NOMO-1 treated with dmso at 0.1 percent for 144 hours (cell line): ENCODE data around the gene TECTA.

Experiments used
- DNase-seq: peaks from one replicate; lab custom pipeline; 2025; ENCODE audit not compliant: unreplicated experiment; lab: John Stamatoyannopoulos, UW

TECTA gene, protein sequence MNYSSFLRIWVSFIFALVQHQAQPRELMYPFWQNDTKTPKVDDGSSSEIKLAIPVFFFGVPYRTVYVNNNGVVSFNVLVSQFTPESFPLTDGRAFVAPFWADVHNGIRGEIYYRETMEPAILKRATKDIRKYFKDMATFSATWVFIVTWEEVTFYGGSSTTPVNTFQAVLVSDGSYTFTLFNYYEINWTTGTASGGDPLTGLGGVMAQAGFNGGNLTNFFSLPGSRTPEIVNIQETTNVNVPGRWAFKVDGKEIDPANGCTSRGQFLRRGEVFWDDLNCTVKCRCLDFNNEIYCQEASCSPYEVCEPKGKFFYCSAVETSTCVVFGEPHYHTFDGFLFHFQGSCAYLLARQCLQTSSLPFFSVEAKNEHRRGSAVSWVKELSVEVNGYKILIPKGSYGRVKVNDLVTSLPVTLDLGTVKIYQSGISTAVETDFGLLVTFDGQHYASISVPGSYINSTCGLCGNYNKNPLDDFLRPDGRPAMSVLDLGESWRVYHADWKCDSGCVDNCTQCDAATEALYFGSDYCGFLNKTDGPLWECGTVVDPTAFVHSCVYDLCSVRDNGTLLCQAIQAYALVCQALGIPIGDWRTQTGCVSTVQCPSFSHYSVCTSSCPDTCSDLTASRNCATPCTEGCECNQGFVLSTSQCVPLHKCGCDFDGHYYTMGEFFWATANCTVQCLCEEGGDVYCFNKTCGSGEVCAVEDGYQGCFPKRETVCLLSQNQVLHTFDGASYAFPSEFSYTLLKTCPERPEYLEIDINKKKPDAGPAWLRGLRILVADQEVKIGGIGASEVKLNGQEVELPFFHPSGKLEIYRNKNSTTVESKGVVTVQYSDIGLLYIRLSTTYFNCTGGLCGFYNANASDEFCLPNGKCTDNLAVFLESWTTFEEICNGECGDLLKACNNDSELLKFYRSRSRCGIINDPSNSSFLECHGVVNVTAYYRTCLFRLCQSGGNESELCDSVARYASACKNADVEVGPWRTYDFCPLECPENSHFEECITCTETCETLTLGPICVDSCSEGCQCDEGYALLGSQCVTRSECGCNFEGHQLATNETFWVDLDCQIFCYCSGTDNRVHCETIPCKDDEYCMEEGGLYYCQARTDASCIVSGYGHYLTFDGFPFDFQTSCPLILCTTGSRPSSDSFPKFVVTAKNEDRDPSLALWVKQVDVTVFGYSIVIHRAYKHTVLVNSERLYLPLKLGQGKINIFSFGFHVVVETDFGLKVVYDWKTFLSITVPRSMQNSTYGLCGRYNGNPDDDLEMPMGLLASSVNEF (N-terminal part only)

GRCh38 chr11:121100943-121101342 lies at the start of gene TECTA:
TECTA (plus strand) TSS chr11:121101243; CDS start chr11:121102666, 1,423 bp downstream.
- DNase-seq = no peak

GRCh38 chr11:121053244-121053643 lies 47.8 kb upstream of the TECTA start:
- DNase-seq = no peak

- no peak for DNase-seq
These were observed 46.8 kb upstream of the TECTA start for GRCh38 chr11:121054266-121054665.

- no peak for DNase-seq
These were observed 46.0 kb upstream of the TECTA start for GRCh38 chr11:121055076-121055475.

DNA sequence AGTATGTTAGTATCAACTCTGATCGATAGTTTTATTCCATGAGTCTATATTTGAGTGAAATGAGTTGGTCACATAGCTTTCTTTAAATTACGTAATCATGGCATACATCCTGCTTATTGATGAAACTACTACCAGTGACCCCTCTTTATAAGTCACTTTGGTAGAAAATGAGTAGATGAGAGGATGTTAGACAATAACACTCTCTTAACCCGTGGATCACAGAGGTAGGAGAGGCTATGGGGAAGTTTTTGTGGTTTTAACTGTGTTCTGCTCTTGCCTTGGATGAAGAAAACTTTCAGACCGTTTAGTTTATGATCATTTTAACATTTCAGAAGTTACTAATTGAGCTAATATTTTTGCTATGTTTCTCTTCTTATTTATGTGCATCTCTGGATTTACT lies 43.1 kb upstream of the TECTA start:
- DNase-seq = no peak

DNA sequence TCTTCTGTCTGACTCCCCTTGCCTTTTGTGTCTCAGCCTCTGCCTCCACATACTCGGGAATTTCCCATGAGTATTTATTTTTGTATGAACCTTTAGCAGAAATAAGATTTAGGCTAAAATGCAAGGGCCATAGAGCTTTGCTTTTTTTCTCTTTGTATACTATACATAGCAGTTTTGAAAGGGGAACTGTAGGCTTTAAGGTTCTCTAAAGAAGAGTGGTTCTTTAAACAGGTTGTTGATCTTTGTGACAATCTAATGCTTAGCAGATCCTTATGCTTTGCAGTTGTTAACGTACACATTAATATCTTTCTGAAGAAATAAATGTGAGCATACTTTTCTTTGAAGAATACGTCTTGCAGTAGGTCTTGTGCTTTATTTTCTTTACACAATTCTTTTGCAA lies 42.1 kb upstream of the TECTA start:
- no peak for DNase-seq

DNA sequence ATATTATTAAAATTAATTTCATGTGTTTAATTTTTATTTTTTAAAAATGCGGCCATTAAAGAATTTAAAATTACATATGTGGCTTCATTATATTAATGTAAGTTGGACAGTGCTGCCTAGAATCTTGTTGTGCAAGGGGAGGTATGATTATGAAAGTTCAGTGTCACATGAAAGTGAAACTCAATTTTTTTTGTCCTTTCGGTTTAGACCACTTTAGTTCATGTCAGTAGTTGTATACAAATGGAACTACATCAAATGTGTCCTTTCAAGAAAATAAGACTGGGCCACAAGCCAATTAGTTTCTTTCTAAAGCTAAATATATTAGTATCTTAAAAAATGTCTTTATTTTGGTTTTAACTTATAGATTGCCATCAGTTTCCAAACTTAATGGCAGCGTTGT lies 41.4 kb upstream of the TECTA start:
- peak; percentile 67 for DNase-seq

DNA sequence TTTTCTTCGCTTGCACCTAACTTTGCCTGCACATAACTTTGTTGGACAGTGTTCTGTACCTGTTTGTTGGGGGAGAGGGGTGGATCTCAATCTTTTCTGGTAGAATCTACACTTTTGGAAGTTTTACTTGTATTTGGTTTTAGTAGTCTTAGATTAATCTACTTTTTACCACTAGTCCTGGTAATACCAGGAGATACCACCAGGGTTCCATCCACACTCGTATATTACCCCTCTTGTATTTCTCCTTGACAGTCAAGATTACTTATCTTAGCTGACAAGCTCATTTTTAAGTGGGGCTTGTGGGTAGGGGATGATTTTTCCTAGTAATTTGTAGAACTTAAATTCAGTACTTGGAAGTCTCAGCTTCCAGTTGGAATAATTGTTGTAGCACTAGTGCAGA lies 37.3 kb upstream of the TECTA start:
- DNase-seq = no peak

- no peak for DNase-seq
These were observed 34.4 kb upstream of the TECTA start for GRCh38 chr11:121066623-121067022.

DNA sequence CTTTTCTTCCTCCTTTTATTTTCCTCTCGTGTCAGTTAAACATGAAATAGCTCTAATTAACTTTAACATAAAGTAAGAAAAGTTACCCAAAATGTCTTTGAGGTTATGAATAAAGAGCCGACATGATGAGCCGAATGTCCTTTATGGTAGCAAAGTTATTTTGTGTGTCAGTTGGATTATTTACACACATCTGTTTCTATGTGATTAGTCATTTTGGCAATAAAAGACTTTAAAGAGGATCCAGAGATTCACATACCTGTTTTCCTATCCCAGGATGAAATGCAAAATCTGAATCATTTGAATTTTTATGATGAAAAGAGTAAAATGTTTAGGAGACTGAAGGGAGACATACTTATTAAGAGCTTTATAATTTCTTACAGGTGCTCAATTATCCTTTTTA lies 34.0 kb upstream of the TECTA start:
- no peak for DNase-seq

DNA sequence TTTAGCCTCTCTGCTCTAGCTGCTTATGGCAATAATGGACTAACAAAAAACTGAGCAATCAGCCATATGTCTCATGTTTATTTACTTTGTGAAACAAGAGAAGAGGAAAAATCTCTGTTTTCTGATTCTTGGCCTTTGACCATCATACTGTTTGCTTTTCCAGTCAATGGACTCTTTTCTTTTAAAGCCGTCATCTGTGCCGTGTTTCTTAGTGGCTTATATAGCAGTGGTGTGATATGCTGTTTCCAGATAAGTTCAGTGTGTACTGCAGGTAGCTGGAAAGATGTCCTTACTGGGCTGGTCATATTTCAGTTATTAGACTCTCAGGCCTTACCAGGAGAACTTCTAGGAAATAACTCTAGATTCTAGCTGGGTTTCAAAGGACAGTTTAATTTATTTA lies 33.6 kb upstream of the TECTA start:
- DNase-seq = no peak

- no peak for DNase-seq
These were observed 32.9 kb upstream of the TECTA start for GRCh38 chr11:121067962-121068647.

DNA sequence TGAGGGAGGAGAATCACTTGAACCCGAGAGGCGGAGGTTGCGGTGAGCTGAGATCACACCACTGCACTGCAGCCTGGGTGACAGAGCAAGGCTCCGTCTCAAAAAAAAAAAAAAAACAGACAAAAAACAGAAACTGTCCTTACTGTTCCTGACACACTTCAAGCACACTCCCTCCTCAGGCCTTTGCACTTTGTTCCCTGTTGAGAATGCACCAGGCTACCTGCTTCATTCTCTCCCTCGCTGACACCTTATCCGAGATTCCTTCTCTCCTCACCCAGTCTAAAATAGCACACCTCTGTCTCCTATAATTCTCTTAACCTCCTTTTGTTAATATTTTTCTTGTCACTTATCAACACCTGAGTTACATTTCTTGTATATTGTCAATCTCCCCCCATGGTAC lies 32.3 kb upstream of the TECTA start:
- DNase-seq = no peak

GRCh38 chr11:121070951-121071845 lies 29.8 kb upstream of the TECTA start:
- peak; percentile 4 for DNase-seq

- DNase-seq = no peak
These were observed 29.1 kb upstream of the TECTA start for GRCh38 chr11:121071846-121072450.

GRCh38 chr11:121081321-121081720 lies 19.7 kb upstream of the TECTA start:
- DNase-seq = no peak

DNA sequence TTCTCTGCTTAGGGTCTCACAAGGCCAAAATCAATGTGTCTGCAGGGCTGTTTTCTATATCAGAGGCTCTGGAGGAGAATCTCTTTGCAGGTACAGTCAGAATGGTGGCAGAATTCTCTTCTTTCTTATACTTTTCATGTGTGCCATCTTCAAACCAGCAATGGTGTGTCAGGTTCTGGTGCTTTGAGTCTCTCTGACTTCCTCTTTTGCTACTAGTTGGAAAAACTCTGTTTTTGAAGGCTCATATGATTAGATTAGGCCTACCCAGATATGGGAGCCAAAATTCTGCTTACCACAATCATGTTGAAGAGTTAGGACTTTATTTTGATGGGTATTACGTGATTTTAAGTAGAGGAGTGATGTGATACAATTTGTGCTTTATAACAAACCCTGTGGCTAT lies 18.8 kb upstream of the TECTA start:
- DNase-seq = no peak

DNA sequence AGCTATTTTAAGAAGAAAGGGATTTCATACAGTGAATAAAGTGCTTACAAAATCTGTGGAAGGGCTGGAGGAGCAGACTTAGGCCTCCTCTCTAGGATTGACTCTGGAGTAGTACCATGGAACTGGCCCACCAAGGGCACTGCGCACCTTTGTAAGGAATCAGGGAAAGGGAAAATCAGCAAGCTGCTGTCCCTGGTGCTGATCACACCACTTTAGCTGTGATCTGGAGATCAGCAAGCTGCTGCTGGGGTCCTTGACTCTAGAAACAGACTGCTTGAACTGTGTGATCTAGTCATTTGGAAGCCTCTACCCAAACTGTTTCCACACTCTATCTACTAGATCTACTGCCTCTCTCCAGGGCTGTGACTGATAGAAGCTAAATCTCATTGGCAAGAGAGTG lies 18.4 kb upstream of the TECTA start:
- DNase-seq = no peak

DNA sequence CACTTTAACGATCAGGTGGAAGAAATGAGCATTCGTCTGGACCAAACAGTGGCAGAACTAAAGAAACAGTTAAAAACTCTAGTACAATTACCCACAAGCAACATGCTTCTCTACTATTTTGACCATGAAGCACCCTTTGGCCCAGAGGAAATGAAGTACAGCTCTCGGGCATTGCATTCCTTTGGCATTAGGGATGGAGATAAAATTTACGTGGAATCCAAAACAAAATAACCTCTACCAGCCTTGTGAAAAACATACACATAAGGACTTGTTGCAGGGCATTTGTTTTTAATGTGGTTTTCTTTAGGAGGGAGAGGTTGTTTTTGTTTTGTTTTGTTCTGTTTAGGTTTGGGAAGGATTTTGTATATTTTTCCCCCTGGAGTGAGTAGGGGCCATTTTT lies 14.2 kb upstream of the TECTA start:
- no peak for DNase-seq
